Endodermal cell (in vitro differentiated cells): ENCODE results near the gene SENP8. TPM values are rescaled to one million over a fixed set of nuclear protein-coding genes. Genes with fewer than 3 reads are reported as not detected.

ENCODE experiments used
- DNase-seq: peaks from one replicate; pipeline ENCODE4 v3.0.0-alpha.2; 2017
- H3K27ac ChIP-seq: 2 replicates; pipeline ENCODE4 v1.5.1; 2013; ENCODE audit warnings: mild to moderate bottlenecking, low read depth, low read length, moderate library complexity
- H3K27me3 ChIP-seq: 2 replicates; pipeline ENCODE4 v1.6.1; 2013; ENCODE audit warnings: mild to moderate bottlenecking, low read length, moderate library complexity; ENCODE audit not compliant: insufficient read depth, control insufficient read depth, poor library complexity, severe bottlenecking
- H3K36me3 ChIP-seq: 2 replicates; pipeline ENCODE4 v1.7.0; 2013; ENCODE audit warnings: mild to moderate bottlenecking, low read length, moderate library complexity; ENCODE audit not compliant: control insufficient read depth, insufficient read depth
- H3K4me1 ChIP-seq: one replicate; pipeline ENCODE4 v1.7.0; 2013; ENCODE audit warnings: low read length; ENCODE audit not compliant: control insufficient read depth, insufficient read depth
- H3K4me3 ChIP-seq: 2 replicates; pipeline ENCODE4 v1.5.1; 2013; ENCODE audit warnings: mild to moderate bottlenecking, low read length, moderate library complexity
- H3K9ac ChIP-seq: 2 replicates; pipeline ENCODE4 v1.6.1; 2013; ENCODE audit warnings: mild to moderate bottlenecking, low read length, moderate library complexity; ENCODE audit not compliant: poor library complexity, severe bottlenecking; ENCODE audit errors: extremely low read depth
- H3K9me3 ChIP-seq: 2 replicates; pipeline ENCODE4 v1.6.1; 2013; ENCODE audit warnings: mild to moderate bottlenecking, low read length, moderate library complexity; ENCODE audit not compliant: control insufficient read depth
- H3K27ac Mint-ChIP-seq: 2 replicates; pipeline ENCODE4 v1.8.0; 2020; ENCODE audit warnings: mixed read lengths
- H3K27me3 Mint-ChIP-seq: 2 replicates; pipeline ENCODE4 v1.8.0; 2021; ENCODE audit warnings: mild to moderate bottlenecking, mixed read lengths; ENCODE audit not compliant: insufficient read depth
- H3K36me3 Mint-ChIP-seq: 2 replicates; pipeline ENCODE4 v1.8.0; 2020; ENCODE audit warnings: low read depth, mixed read lengths
- H3K4me1 Mint-ChIP-seq: 2 replicates; pipeline ENCODE4 v1.8.0; 2020; ENCODE audit warnings: mixed read lengths
- H3K4me3 Mint-ChIP-seq: 2 replicates; pipeline ENCODE4 v1.8.0; 2020; ENCODE audit warnings: mild to moderate bottlenecking, moderate library complexity, mixed read lengths
- H3K9me3 Mint-ChIP-seq: 2 replicates; pipeline ENCODE4 v1.8.0; 2020; ENCODE audit warnings: mild to moderate bottlenecking, mixed read lengths
- WGBS, 2 experiments: methylation state at CpG; one replicate each; pipeline versions ENCODE4 v1.1.5 to v1.1.7; 2013; ENCODE audit warnings: missing lambda C conversion rate in 2 of 2, mixed read lengths in 1 of 2; ENCODE audit not compliant: insufficient coverage in 1 of 2, insufficient read length in 1 of 2; 5-methylcytosine and 5-hydroxymethylcytosine counted together
- total RNA-seq, 2 donors: library from RNA; stranded (reverse); fragmentation: NEBNext Ultra II Directional in 1 of 2; extraction: Animal tissue kit (Norgen Biotek cat#: 25700) in 1 of 2; gene quantifications; 2 replicates in 1 of 2; 3 replicates in 1 of 2; pipeline ENCODE4 v1.2.1, GENCODE V29; 2021
- TF ChIP-seq, protein P1 (sequence below): fragments of 200-600 bp; sonication (generic); conservative IDR thresholded peaks from 2 replicates; pipeline ENCODE4 v1.5.0; 2021; ENCODE audit warnings: antibody characterized with exemption, mild to moderate bottlenecking

Gene SENP8
- total RNA-seq, 2 donors from 2014 or later = 4.7 to 6.6 TPM

DNA sequence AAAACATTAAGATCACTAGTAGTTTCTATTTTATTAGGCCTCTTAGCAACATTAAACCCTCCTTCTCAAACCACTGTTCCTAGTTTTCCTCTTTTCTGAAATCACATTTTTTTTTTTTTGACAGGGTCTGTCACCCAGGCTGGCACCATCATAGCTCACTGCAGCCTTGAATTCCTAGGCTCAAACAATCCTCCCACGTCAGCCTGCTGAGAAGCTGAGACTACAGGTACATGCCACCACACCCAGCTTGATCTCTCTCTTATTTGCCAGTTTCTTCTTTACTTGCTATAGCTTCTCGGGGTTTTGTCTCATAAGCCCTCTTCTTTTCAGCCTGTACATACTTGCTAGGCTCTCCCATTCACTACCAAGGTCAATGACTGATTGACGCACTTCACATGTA is 28.0 kb downstream of the SENP8 start:
- H3K9ac ChIP-seq = no peak overlapping the region
- no peak overlapping the region for H3K27ac ChIP-seq
- peaks cover 51% of the 10 kb centered on the region for H3K27me3 Mint-ChIP-seq
- WGBS, 2 experiments = 93 to 94% methylated on average over 3 of the region's 3 CpGs
- no peak overlapping the region for H3K4me3 ChIP-seq
- TF ChIP-seq, protein P1, sequence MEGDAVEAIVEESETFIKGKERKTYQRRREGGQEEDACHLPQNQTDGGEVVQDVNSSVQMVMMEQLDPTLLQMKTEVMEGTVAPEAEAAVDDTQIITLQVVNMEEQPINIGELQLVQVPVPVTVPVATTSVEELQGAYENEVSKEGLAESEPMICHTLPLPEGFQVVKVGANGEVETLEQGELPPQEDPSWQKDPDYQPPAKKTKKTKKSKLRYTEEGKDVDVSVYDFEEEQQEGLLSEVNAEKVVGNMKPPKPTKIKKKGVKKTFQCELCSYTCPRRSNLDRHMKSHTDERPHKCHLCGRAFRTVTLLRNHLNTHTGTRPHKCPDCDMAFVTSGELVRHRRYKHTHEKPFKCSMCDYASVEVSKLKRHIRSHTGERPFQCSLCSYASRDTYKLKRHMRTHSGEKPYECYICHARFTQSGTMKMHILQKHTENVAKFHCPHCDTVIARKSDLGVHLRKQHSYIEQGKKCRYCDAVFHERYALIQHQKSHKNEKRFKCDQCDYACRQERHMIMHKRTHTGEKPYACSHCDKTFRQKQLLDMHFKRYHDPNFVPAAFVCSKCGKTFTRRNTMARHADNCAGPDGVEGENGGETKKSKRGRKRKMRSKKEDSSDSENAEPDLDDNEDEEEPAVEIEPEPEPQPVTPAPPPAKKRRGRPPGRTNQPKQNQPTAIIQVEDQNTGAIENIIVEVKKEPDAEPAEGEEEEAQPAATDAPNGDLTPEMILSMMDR = no peak
- H3K4me1 ChIP-seq = peaks cover 4% of the 10 kb centered on the region
- H3K27me3 ChIP-seq = peaks cover 67% of the 10 kb centered on the region
- H3K27ac Mint-ChIP-seq = no peak overlapping the region
- no peaks in the 10 kb centered on the region for H3K36me3 Mint-ChIP-seq
- H3K9me3 Mint-ChIP-seq = no peaks in the 10 kb centered on the region
- H3K4me3 Mint-ChIP-seq = no peak overlapping the region
- peaks cover 10% of the 10 kb centered on the region for H3K4me1 Mint-ChIP-seq
- DNase-seq = no peak
- no peaks in the 10 kb centered on the region for H3K36me3 ChIP-seq
- H3K9me3 ChIP-seq = no peaks in the 10 kb centered on the region

GRCh38 chr15:72146934-72147333 is 28.7 kb downstream of the SENP8 start:
- no peak overlapping the region for H3K9ac ChIP-seq
- no peaks in the 10 kb centered on the region for H3K36me3 Mint-ChIP-seq
- H3K27me3 Mint-ChIP-seq = peaks cover 52% of the 10 kb centered on the region

DNA sequence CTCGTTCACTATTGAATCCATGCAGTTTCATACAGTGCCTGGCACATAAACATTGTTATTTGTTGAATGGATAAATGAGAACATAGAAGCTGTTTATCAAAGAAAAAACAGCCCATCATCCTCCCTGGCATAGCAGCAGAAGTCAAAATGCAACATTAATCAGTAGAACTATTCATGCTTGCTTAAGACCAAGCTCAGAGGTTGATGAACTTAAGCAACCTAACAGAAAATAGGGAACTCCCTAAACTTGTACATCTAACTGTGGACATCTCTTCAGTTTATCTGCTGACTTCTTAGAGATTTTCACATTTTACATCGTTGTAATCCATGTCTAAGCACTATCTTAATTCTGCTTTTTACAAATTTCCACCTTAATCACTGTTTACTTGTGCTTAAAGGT is 29.2 kb downstream of the SENP8 start:
- TF ChIP-seq, protein P1 = no peak
- Histone ChIP-seq H3K9me3 (no peaks in the 10 kb centered on the region), H3K4me1 (no peaks in the 10 kb centered on the region), H3K27ac (no peak overlapping the region), H3K27me3 (peaks cover 66% of the 10 kb centered on the region), H3K36me3 (no peaks in the 10 kb centered on the region), H3K4me3 (no peak overlapping the region), H3K9ac (no peak overlapping the region)
- no peak overlapping the region for H3K4me3 Mint-ChIP-seq
- no peaks in the 10 kb centered on the region for H3K36me3 Mint-ChIP-seq
- peaks cover 52% of the 10 kb centered on the region for H3K27me3 Mint-ChIP-seq
- no peaks in the 10 kb centered on the region for H3K9me3 Mint-ChIP-seq
- no peak overlapping the region for H3K27ac Mint-ChIP-seq
- no peak for DNase-seq
- 93% methylated on average over 2 of the region's 2 CpGs; no CpG with 5 or more reads in 1 of the 2 experiments for WGBS, 2 experiments
- H3K4me1 Mint-ChIP-seq = peaks cover 5% of the 10 kb centered on the region

More at GRCh38 chr15:72146934-72147333, 28.7 kb downstream of the SENP8 start:
- H3K4me1 ChIP-seq = no peaks in the 10 kb centered on the region
- H3K27me3 ChIP-seq = peaks cover 70% of the 10 kb centered on the region
- no peaks in the 10 kb centered on the region for H3K36me3 ChIP-seq
- TF ChIP-seq, protein P1 = no peak
- no peak overlapping the region for H3K27ac ChIP-seq
- H3K9me3 ChIP-seq = no peaks in the 10 kb centered on the region
- no peak for DNase-seq
- no peak overlapping the region for H3K4me3 Mint-ChIP-seq
- no peaks in the 10 kb centered on the region for H3K9me3 Mint-ChIP-seq
- H3K27ac Mint-ChIP-seq = no peak overlapping the region
- H3K4me3 ChIP-seq = no peak overlapping the region
- H3K4me1 Mint-ChIP-seq = peaks cover 5% of the 10 kb centered on the region
